ENCODE data around the gene TMEM183A. TPM values are rescaled to one million over a fixed set of nuclear protein-coding genes. Genes with fewer than 3 reads are reported as not detected.

TMEM183A gene
- polyA plus RNA-seq, 3 donors = 79.8 to 82.3 (median 82.1) TPM

GRCh38 chr1:203044546-203045250 lies 37.5 kb downstream of the TMEM183A start:
- no peak for DNase-seq (ENCODE audit: low read depth in 3 of 3, low spot score in 2 of 3)

DNA sequence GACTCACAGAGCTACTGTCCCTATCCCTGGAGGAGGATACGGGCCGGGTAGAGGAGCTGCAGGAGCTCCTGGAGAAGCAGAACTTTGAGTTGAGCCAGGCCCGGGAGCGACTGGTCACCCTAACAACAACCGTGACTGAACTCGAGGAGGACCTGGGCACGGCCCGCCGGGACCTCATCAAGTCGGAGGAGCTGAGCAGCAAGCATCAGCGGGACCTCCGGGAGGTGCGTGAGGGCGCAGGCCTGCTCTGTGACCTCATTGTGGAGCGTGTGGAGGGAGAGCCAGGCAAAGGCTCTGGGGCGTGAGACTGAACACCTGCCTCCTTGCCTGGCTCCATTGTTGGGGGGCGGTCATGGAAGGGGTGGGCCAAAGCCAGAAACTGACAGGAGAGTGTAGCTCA lies 38.2 kb downstream of the TMEM183A start:
- no peak for DNase-seq (ENCODE audit: low read depth in 3 of 3, low spot score in 2 of 3)

DNA sequence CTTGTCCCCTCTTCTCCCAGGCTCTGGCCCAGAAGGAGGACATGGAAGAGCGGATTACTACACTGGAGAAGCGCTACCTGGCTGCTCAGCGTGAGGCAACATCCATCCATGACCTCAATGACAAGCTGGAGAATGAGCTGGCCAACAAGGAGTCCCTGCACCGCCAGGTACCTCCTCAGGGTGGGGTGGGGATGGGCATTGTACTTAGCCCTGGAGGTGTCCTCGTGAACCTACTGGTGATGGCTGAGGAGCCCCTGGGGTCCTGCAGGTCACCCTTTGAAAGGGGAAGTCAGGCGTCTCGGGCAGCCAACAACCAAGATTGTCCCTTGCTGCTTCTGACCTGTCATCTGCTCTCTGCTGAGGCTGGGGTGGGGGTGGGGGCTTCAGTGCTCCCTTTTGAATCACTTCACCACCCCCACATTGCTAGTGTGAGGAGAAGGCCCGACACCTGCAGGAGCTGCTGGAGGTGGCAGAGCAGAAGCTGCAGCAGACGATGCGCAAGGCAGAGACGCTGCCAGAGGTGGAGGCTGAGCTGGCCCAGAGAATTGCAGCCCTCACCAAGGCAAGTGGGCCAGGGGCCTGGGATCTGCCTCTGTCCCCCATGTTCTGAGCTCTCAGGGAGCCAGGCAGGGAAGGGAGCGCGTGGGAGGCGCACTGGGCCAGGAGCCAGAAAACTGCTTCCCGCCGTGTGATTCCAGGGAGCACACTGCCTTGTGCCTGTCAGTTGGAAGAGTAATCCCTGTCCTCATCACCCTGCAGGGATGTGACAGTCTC lies 38.8 kb downstream of the TMEM183A start:
- no peak for DNase-seq (ENCODE audit: low read depth in 3 of 3, low spot score in 2 of 3)

- no peak for DNase-seq (ENCODE audit: low read depth in 3 of 3, low spot score in 2 of 3)
Measured at GRCh38 chr1:203046984-203047630, 39.9 kb downstream of the TMEM183A start.

GRCh38 chr1:203048086-203048485 lies 40.9 kb downstream of the TMEM183A start:
- no peak for DNase-seq (ENCODE audit: low read depth in 3 of 3, low spot score in 2 of 3)

DNA sequence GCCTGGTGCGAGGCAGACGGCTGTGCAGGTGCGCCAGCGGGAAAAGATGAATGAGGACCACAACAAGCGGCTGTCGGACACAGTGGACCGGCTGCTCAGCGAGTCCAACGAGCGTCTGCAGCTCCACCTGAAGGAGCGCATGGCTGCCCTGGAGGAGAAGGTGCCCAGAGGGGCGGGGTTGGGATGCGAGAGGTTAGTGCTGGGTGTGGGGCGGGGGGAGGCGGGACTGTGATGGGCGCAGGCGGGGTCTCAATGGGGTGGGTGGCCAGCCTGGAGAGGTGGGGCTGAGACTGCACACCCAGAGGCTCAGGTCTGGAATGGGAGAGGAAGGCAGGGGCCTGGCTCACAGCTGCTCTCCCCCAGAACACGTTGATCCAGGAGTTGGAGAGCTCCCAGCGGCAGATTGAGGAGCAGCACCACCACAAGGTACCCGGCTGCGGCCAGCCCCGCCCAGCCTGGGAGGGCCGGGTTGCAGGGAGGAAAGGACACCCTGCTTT lies 41.4 kb downstream of the TMEM183A start:
- DNase-seq (ENCODE audit: low read depth in 3 of 3, low spot score in 2 of 3) = no peak

- no peak for DNase-seq (ENCODE audit: low read depth in 3 of 3, low spot score in 2 of 3)
Measured at GRCh38 chr1:203049077-203049476, 41.9 kb downstream of the TMEM183A start.

- DNase-seq (ENCODE audit: low read depth in 3 of 3, low spot score in 2 of 3) = no peak
Measured at GRCh38 chr1:203049576-203050180, 42.5 kb downstream of the TMEM183A start.

GRCh38 chr1:203050826-203051225 lies 43.7 kb downstream of the TMEM183A start:
- DNase-seq (ENCODE audit: low read depth in 3 of 3, low spot score in 2 of 3) = no peak

DNA sequence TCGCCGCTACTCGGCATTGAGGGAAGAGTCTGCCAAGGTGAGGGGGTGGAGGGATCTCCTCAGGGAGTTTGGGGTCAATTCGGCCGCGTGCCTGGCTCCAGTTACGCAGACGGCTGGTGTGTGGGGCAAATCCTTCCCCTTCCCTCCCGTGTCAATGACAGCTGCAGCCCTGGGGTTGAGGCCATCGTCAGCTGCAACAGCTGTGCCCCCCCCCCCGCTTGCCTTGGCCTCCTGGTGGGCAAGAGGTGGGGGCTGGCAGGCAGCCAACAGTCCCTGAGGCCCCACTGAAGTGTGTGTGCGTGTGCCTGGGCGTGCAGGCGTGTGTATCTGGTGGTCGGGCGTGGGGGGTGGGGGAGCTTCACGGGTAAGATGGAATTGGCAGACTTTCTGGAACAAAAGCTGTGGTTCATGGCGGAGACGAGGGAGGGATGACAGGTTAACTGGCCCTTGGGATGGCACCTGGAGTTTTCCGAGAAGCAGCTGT lies 44.7 kb downstream of the TMEM183A start:
- no peak for DNase-seq (ENCODE audit: low read depth in 3 of 3, low spot score in 2 of 3)

DNA sequence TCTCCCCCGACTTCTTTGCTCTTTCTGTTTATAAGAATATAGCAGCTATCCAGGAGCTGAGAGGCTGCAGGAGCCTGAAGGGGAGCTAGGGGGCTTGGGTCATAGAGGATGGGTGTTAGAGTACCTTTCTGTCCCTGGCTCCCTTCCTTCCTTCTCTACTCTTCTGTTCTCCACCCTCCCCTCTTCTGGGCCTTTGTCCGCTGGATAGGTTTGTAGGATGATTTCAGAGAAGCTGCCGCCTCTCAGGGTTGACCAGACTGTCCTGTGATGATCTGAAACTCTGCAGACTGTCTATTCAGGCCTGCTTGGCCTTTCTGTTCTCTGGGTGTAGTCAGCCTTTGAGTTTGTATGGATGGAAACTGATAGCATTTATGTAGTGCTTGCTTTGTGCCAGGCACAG lies 45.4 kb downstream of the TMEM183A start:
- DNase-seq (ENCODE audit: low read depth in 3 of 3, low spot score in 2 of 3) = no peak

- no peak for DNase-seq (ENCODE audit: low read depth in 3 of 3, low spot score in 2 of 3)
Measured at GRCh38 chr1:203054184-203054583, 47.0 kb downstream of the TMEM183A start.

DNA sequence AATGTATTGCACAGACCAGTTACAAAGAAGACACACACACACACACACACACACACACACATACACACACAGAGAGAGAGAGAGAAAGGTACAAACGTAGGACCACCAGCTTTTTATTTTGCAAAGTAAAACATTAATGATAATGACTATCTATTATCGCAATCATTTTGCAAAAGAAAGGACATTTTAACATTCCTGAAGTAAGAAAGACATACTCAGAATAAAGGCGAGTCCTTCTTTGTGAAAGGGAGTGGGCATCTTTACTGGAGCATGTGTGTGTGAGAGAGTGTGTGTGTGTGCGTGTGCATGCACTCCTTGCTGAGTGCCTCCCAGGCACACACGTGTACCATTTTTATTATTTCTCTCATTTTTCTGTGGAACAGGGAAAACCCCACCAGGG lies 47.5 kb downstream of the TMEM183A start:
- no peak for DNase-seq (ENCODE audit: low read depth in 3 of 3, low spot score in 2 of 3)

GRCh38 chr1:203055161-203055799 lies 48.1 kb downstream of the TMEM183A start:
- no peak for DNase-seq (ENCODE audit: low read depth in 3 of 3, low spot score in 2 of 3)

GRCh38 chr1:203056012-203056411 lies 48.8 kb downstream of the TMEM183A start:
- DNase-seq (ENCODE audit: low read depth in 3 of 3, low spot score in 2 of 3) = no peak

GRCh38 chr1:203056516-203056915 lies 49.3 kb downstream of the TMEM183A start:
- DNase-seq (ENCODE audit: low read depth in 3 of 3, low spot score in 2 of 3) = no peak

DNA sequence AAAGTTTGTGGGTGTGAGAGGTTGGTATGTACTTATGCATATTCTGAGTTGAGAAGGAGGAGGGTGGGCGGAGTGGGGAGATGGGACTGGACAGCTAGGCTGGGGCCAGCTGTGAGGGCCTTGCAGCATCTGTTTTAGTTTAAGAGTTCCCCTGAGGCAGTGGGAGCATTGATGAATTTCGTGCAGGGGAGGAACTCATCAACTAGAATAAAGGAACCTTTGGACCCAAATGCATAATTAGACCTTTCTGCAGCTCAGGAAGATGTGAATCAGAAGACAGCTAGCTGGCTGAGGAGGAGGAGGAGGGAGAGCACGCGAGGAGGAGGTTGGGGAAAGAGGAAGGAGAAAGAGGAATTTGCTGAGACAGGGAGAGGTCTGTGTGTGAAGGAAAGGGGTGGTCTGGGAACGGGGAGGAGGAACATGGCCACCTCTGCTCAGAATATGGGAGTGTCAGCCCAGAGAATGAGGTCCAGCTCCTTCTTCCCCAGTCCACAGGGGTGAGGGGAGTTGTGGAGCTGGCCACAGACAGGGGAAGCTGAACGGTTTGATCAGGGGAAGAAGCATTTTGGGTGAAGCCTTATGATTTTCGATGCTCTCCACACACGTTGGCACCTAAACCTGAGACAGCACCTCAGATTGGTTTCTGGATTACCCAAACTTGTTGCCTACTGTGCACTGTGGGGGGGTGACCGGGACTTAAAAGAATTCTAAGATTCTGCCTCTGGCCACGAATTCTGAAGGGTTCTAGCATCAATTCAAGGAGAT lies 50.9 kb downstream of the TMEM183A start:
- DNase-seq (ENCODE audit: low read depth in 3 of 3, low spot score in 2 of 3) = no peak

DNA sequence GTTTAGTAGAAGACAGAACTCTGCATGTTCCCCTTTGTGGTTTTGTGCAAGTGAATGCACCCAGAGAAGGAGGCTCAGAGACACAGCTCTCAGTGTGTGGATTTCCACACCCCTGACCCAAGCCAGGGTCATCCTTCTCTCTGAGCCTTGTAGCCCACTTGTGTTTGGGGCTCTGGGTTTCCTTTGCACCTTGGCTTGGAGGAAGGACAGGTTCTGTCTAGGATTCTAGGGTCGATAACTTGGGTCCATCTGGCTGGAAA lies 51.4 kb downstream of the TMEM183A start:
- no peak for DNase-seq (ENCODE audit: low read depth in 3 of 3, low spot score in 2 of 3)

DNA sequence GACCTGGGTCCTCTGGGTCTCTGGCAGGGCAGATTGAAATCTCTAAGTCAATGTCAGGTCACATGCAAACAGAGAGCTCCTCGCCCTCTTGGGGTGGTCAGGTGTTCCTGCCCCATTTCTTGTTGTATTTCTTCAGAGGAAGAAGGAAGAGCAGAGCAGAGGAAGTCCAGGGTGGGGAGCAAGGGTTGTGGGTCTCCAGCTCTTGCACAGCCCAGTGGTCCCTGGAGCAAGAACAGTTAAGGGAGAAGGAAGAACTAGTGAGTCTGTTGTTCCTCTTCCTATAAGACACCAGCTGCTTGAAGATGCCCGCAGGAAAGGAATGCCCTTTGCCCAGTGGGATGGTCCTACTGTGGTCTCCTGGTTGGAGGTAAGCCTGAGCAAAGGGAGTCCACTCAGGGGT lies 52.3 kb downstream of the TMEM183A start:
- DNase-seq (ENCODE audit: low read depth in 3 of 3, low spot score in 2 of 3) = no peak

- no peak for DNase-seq (ENCODE audit: low read depth in 3 of 3, low spot score in 2 of 3)
Measured at GRCh38 chr1:203060115-203060514, 52.9 kb downstream of the TMEM183A start.

All from right renal cortex interstitium (tissue), 3 donors.